ENCODE results near the gene AGAP3.

The AGAP3 gene

GRCh38 chr7:151173386-151174245, 87.3 kb downstream of the AGAP3 start:
- 94% methylated on average over 29 to 41 of the region's 43 CpGs for WGBS, 2 experiments (ENCODE audit: insufficient coverage in 2 of 2)
- Histone ChIP-seq H3K36me3 (ENCODE audit: control insufficient read depth, insufficient read depth, low read length) (no peaks in the 10 kb centered on the region), H3K4me3 (ENCODE audit: extremely low read depth, insufficient read depth, low read length, poor library complexity, severe bottlenecking) (no peak overlapping the region), H3K9me3 (ENCODE audit: control insufficient read depth, low read length) (peaks cover 11% of the 10 kb centered on the region), H3K4me1 (ENCODE audit: control insufficient read depth, insufficient read depth, low read length, poor library complexity, severe bottlenecking) (no peaks in the 10 kb centered on the region), H3K27ac (ENCODE audit: low read depth, low read length, severe bottlenecking) (no peak overlapping the region)

GRCh38 chr7:151174246-151175046, 88.2 kb downstream of the AGAP3 start:
- 94 to 95% methylated on average over 71 to 77 of the region's 77 CpGs for WGBS, 2 experiments (ENCODE audit: insufficient coverage in 2 of 2)
- no peaks in the 10 kb centered on the region for H3K4me1 ChIP-seq (ENCODE audit: control insufficient read depth, insufficient read depth, low read length, poor library complexity, severe bottlenecking)
- no peak overlapping the region for H3K4me3 ChIP-seq (ENCODE audit: extremely low read depth, insufficient read depth, low read length, poor library complexity, severe bottlenecking)
- H3K27ac ChIP-seq (ENCODE audit: low read depth, low read length, severe bottlenecking) = no peak overlapping the region
- H3K36me3 ChIP-seq (ENCODE audit: control insufficient read depth, insufficient read depth, low read length) = no peaks in the 10 kb centered on the region
- peaks cover 11% of the 10 kb centered on the region for H3K9me3 ChIP-seq (ENCODE audit: control insufficient read depth, low read length)

GRCh38 chr7:151175047-151175792, 88.9 kb downstream of the AGAP3 start:
- Histone ChIP-seq H3K36me3 (ENCODE audit: control insufficient read depth, insufficient read depth, low read length) (no peaks in the 10 kb centered on the region), H3K4me3 (ENCODE audit: extremely low read depth, insufficient read depth, low read length, poor library complexity, severe bottlenecking) (no peak overlapping the region), H3K9me3 (ENCODE audit: control insufficient read depth, low read length) (peaks cover 11% of the 10 kb centered on the region), H3K27ac (ENCODE audit: low read depth, low read length, severe bottlenecking) (no peak overlapping the region), H3K4me1 (ENCODE audit: control insufficient read depth, insufficient read depth, low read length, poor library complexity, severe bottlenecking) (no peaks in the 10 kb centered on the region)
- WGBS, 2 experiments (ENCODE audit: insufficient coverage in 2 of 2) = 92% methylated on average over 14 to 15 of the region's 16 CpGs

- WGBS, 2 experiments (ENCODE audit: insufficient coverage in 2 of 2) = 82 to 91% methylated on average over 20 to 23 of the region's 23 CpGs
- Histone ChIP-seq H3K27ac (ENCODE audit: low read depth, low read length, severe bottlenecking) (no peak overlapping the region), H3K4me3 (ENCODE audit: extremely low read depth, insufficient read depth, low read length, poor library complexity, severe bottlenecking) (no peak overlapping the region), H3K36me3 (ENCODE audit: control insufficient read depth, insufficient read depth, low read length) (no peaks in the 10 kb centered on the region), H3K4me1 (ENCODE audit: control insufficient read depth, insufficient read depth, low read length, poor library complexity, severe bottlenecking) (no peaks in the 10 kb centered on the region), H3K9me3 (ENCODE audit: control insufficient read depth, low read length) (peaks cover 11% of the 10 kb centered on the region)
Measured at GRCh38 chr7:151175793-151176311, 89.6 kb downstream of the AGAP3 start.

- Histone ChIP-seq H3K4me1 (ENCODE audit: control insufficient read depth, insufficient read depth, low read length, poor library complexity, severe bottlenecking) (no peaks in the 10 kb centered on the region), H3K27ac (ENCODE audit: low read depth, low read length, severe bottlenecking) (no peak overlapping the region), H3K36me3 (ENCODE audit: control insufficient read depth, insufficient read depth, low read length) (no peaks in the 10 kb centered on the region), H3K9me3 (ENCODE audit: control insufficient read depth, low read length) (peaks cover 11% of the 10 kb centered on the region), H3K4me3 (ENCODE audit: extremely low read depth, insufficient read depth, low read length, poor library complexity, severe bottlenecking) (no peak overlapping the region)
- 94 to 96% methylated on average over 8 to 9 of the region's 9 CpGs for WGBS, 2 experiments (ENCODE audit: insufficient coverage in 2 of 2)
Measured at GRCh38 chr7:151176401-151176800, 90.1 kb downstream of the AGAP3 start.

GRCh38 chr7:151177310-151177709, 91.0 kb downstream of the AGAP3 start:
- Histone ChIP-seq H3K36me3 (ENCODE audit: control insufficient read depth, insufficient read depth, low read length) (no peaks in the 10 kb centered on the region), H3K4me1 (ENCODE audit: control insufficient read depth, insufficient read depth, low read length, poor library complexity, severe bottlenecking) (no peaks in the 10 kb centered on the region), H3K9me3 (ENCODE audit: control insufficient read depth, low read length) (peaks cover 11% of the 10 kb centered on the region), H3K27ac (ENCODE audit: low read depth, low read length, severe bottlenecking) (no peak overlapping the region), H3K4me3 (ENCODE audit: extremely low read depth, insufficient read depth, low read length, poor library complexity, severe bottlenecking) (no peak overlapping the region)
- 100% methylated on average over 1 of the region's 1 CpG; no CpG with 5 or more reads in 1 of the 2 experiments for WGBS, 2 experiments (ENCODE audit: insufficient coverage in 2 of 2)

GRCh38 chr7:151178236-151178635, 92.0 kb downstream of the AGAP3 start:
- H3K36me3 ChIP-seq (ENCODE audit: control insufficient read depth, insufficient read depth, low read length) = no peaks in the 10 kb centered on the region
- no peaks in the 10 kb centered on the region for H3K4me1 ChIP-seq (ENCODE audit: control insufficient read depth, insufficient read depth, low read length, poor library complexity, severe bottlenecking)
- H3K27ac ChIP-seq (ENCODE audit: low read depth, low read length, severe bottlenecking) = no peak overlapping the region
- H3K9me3 ChIP-seq (ENCODE audit: control insufficient read depth, low read length) = peaks cover 6% of the 10 kb centered on the region
- WGBS, 2 experiments (ENCODE audit: insufficient coverage in 2 of 2) = 90 to 95% methylated on average over 9 of the region's 9 CpGs
- no peak overlapping the region for H3K4me3 ChIP-seq (ENCODE audit: extremely low read depth, insufficient read depth, low read length, poor library complexity, severe bottlenecking)

GRCh38 chr7:151178831-151179230, 92.6 kb downstream of the AGAP3 start:
- Histone ChIP-seq H3K4me3 (ENCODE audit: extremely low read depth, insufficient read depth, low read length, poor library complexity, severe bottlenecking) (no peak overlapping the region), H3K27ac (ENCODE audit: low read depth, low read length, severe bottlenecking) (no peak overlapping the region), H3K36me3 (ENCODE audit: control insufficient read depth, insufficient read depth, low read length) (no peaks in the 10 kb centered on the region), H3K4me1 (ENCODE audit: control insufficient read depth, insufficient read depth, low read length, poor library complexity, severe bottlenecking) (no peaks in the 10 kb centered on the region), H3K9me3 (ENCODE audit: control insufficient read depth, low read length) (peaks cover 2% of the 10 kb centered on the region)
- WGBS, 2 experiments (ENCODE audit: insufficient coverage in 2 of 2) = 80 to 94% methylated on average over 2 of the region's 2 CpGs

GRCh38 chr7:151179287-151179860, 93.1 kb downstream of the AGAP3 start:
- Histone ChIP-seq H3K4me1 (ENCODE audit: control insufficient read depth, insufficient read depth, low read length, poor library complexity, severe bottlenecking) (no peaks in the 10 kb centered on the region), H3K36me3 (ENCODE audit: control insufficient read depth, insufficient read depth, low read length) (no peaks in the 10 kb centered on the region), H3K27ac (ENCODE audit: low read depth, low read length, severe bottlenecking) (no peak overlapping the region), H3K4me3 (ENCODE audit: extremely low read depth, insufficient read depth, low read length, poor library complexity, severe bottlenecking) (no peak overlapping the region), H3K9me3 (ENCODE audit: control insufficient read depth, low read length) (no peaks in the 10 kb centered on the region)
- 71 to 92% methylated on average over 3 to 5 of the region's 8 CpGs for WGBS, 2 experiments (ENCODE audit: insufficient coverage in 2 of 2)

- Histone ChIP-seq H3K9me3 (ENCODE audit: control insufficient read depth, low read length) (no peaks in the 10 kb centered on the region), H3K27ac (ENCODE audit: low read depth, low read length, severe bottlenecking) (no peak overlapping the region), H3K4me1 (ENCODE audit: control insufficient read depth, insufficient read depth, low read length, poor library complexity, severe bottlenecking) (no peaks in the 10 kb centered on the region), H3K36me3 (ENCODE audit: control insufficient read depth, insufficient read depth, low read length) (no peaks in the 10 kb centered on the region), H3K4me3 (ENCODE audit: extremely low read depth, insufficient read depth, low read length, poor library complexity, severe bottlenecking) (no peak overlapping the region)
- WGBS, 2 experiments (ENCODE audit: insufficient coverage in 2 of 2) = 89% methylated on average over 3 of the region's 4 CpGs; no CpG with 5 or more reads in 1 of the 2 experiments
Measured at GRCh38 chr7:151179946-151180345, 93.7 kb downstream of the AGAP3 start.
